Lung microvascular endothelial cell (primary cell): Measurements from ENCODE around the gene DGKQ. TPM values are rescaled to one million over a fixed set of nuclear protein-coding genes. Genes with fewer than 3 reads are reported as not detected.
A peak's percentile ranks its signal among the peaks of the same experiment; 100 is the strongest.
"Not testable (repeated sequence)": the region's sequence is repeated elsewhere in the genome, so short reads cannot be mapped to it uniquely, and the experiment has no call there.

Experiments used
- DNase-seq, 2 donors: peaks; one replicate each; pipeline versions ENCODE4 v3.0.0 to v3.0.0-alpha.2; 2010; ENCODE audit warnings: low read depth in 2 of 2
- total RNA-seq: library from RNA; depleted of rRNA; stranded (reverse); fragments of >200 nt; gene quantifications from 2 replicates; pipeline ENCODE4 v1.2.1, GENCODE V29; 2014

Gene DGKQ
- total RNA-seq, 1 donor from 2014 or later = 18.3 TPM

- DNase-seq = no peak
These were observed 8.9 kb upstream of the DGKQ start for GRCh38 chr4:982291-982690.

- peak in 1 of 2 donors; percentile 55 for DNase-seq
These were observed 5.8 kb upstream of the DGKQ start for GRCh38 chr4:978957-979701.

- DNase-seq = not testable (repeated sequence)
These were observed 2.6 kb upstream of the DGKQ start for GRCh38 chr4:976016-976415.

- DNase-seq = no peak
These were observed 1.3 kb upstream of the DGKQ start for GRCh38 chr4:974668-975067.

- DNase-seq = peak; percentile 22 to 32
These were observed 531 bp downstream of the DGKQ start for GRCh38 chr4:972651-973424.

- DNase-seq = no peak
These were observed 1.5 kb downstream of the DGKQ start for GRCh38 chr4:971666-972500.

GRCh38 chr4:970854-971520, 2.4 kb downstream of the DGKQ start:
- DNase-seq = no peak

- no peak for DNase-seq
These were observed 3.2 kb downstream of the DGKQ start for GRCh38 chr4:970046-970745.

GRCh38 chr4:968621-969394, 4.6 kb downstream of the DGKQ start:
- no peak for DNase-seq

GRCh38 chr4:968221-968620, 5.1 kb downstream of the DGKQ start:
- no peak for DNase-seq

GRCh38 chr4:967113-968104, 6.0 kb downstream of the DGKQ start:
- DNase-seq = no peak

- no peak for DNase-seq
These were observed 6.9 kb downstream of the DGKQ start for GRCh38 chr4:966266-967112.

- DNase-seq = no peak
These were observed 7.6 kb downstream of the DGKQ start for GRCh38 chr4:965766-966134.

GRCh38 chr4:965048-965765, 8.2 kb downstream of the DGKQ start:
- DNase-seq = no peak

- DNase-seq = no peak
These were observed 8.9 kb downstream of the DGKQ start for GRCh38 chr4:964346-965025.
